ENCODE measurements around the gene PAWR. TPM values are rescaled to one million over a fixed set of nuclear protein-coding genes. Genes with fewer than 3 reads are reported as not detected.

Gene PAWR
- total RNA-seq, 1 experiment from 2014 or later, result 176 TPM

DNA sequence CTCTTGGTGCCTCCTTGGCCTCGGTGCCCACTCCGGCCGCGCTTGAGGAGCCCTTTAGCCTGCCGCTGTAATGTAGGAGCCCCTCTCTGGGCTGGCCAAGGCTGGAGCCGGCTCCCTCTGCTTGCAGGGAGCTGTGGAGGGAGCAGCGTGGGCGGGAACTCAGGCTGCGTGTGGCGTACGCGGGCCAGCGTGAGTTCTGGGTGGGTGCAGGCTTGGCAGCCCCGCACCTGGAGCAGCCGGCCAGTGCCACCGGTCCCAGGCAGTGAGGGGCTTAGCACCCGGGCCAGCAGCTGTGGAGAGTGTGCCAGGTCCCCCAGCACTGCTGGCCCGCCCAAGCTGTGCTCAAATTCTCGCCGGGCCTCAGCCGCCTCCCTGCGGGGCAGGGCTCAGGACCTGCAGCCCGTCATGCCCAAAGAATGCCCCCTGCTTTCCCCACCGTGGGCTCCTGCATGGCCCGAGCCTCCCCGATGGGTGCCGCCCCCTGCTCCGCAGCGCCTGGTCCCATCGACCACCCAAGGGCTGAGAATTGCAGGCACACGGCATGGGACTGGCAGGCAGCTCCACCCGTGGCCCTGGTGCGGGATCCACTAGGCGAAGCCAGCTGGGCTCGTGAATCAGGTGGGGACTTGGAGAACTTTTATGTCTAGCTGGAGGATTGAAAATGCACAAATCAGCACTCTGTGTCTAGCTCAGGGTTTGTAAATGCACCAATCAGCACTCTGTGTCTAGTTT is 129.2 kb downstream of the PAWR start:
- peaks cover 67 to 76% (median 69%) of the 10 kb centered on the region in 3 experiments for H3K36me3 Mint-ChIP-seq (ENCODE audit: insufficient read depth in 1 of 3, low read depth in 3 of 3)
- H3K4me1 ChIP-seq (ENCODE audit: insufficient read depth, low read length), result 0 out of 2 replicates have a peak, but pooled peaks cover 3% of the 10 kb centered on the region
- H3K23me2 ChIP-seq (ENCODE audit: insufficient read length, low read depth, low read length, poor library complexity, severe bottlenecking), result no peaks in the 10 kb centered on the region
- no peaks in the 10 kb centered on the region for H3K27me3 ChIP-seq (ENCODE audit: insufficient read depth, low read length)
- H3K18ac ChIP-seq (ENCODE audit: insufficient read length, low read depth, low read length), result no peak overlapping the region
- no peak overlapping the region for H2AFZ ChIP-seq (ENCODE audit: low read length)
- no peak overlapping the region for H3K27ac ChIP-seq (ENCODE audit: insufficient read length, low read depth, low read length)
- peaks cover 44% of the 10 kb centered on the region for H3K9me3 ChIP-seq (ENCODE audit: control insufficient read depth, low read depth, low read length)
- no peak overlapping the region for H2BK12ac ChIP-seq (ENCODE audit: insufficient read length, low read depth, low read length)
- H3K14ac ChIP-seq (ENCODE audit: insufficient read depth, low read length), result no peak overlapping the region
- no peak overlapping the region for H2BK5ac ChIP-seq (ENCODE audit: insufficient read length, low read length)
- H3K4me1 Mint-ChIP-seq, result peaks cover 25 to 26% of the 10 kb centered on the region in 2 experiments
- no peak overlapping the region for H4K8ac ChIP-seq (replicated peaks; ENCODE audit: insufficient read length, low read depth, low read length)
- H3K4me2 ChIP-seq (ENCODE audit: insufficient read depth, insufficient read length, low read length), result no peak overlapping the region
- no peak overlapping the region for H3K9ac ChIP-seq (ENCODE audit: extremely low read depth, insufficient read length, low read length)
- H2BK120ac ChIP-seq (ENCODE audit: low read depth, low read length, poor library complexity, severe bottlenecking), result no peak overlapping the region
- H2BK15ac ChIP-seq (ENCODE audit: low read depth, low read length), result no peak overlapping the region
- H2AK5ac ChIP-seq (ENCODE audit: insufficient read length, low read length), result no peak overlapping the region
- TF ChIP-seq, protein P1, sequence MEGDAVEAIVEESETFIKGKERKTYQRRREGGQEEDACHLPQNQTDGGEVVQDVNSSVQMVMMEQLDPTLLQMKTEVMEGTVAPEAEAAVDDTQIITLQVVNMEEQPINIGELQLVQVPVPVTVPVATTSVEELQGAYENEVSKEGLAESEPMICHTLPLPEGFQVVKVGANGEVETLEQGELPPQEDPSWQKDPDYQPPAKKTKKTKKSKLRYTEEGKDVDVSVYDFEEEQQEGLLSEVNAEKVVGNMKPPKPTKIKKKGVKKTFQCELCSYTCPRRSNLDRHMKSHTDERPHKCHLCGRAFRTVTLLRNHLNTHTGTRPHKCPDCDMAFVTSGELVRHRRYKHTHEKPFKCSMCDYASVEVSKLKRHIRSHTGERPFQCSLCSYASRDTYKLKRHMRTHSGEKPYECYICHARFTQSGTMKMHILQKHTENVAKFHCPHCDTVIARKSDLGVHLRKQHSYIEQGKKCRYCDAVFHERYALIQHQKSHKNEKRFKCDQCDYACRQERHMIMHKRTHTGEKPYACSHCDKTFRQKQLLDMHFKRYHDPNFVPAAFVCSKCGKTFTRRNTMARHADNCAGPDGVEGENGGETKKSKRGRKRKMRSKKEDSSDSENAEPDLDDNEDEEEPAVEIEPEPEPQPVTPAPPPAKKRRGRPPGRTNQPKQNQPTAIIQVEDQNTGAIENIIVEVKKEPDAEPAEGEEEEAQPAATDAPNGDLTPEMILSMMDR (conservative IDR thresholded peaks at IDR 0.05), result no peak
- no peak overlapping the region for H3K27ac Mint-ChIP-seq
- peaks cover 2% of the 10 kb centered on the region; the same call in 1 of the 2 replicates for H3K27me3 Mint-ChIP-seq (ENCODE audit: low read depth)
- H3T11ph ChIP-seq (ENCODE audit: low read length), result no peak overlapping the region
- H2BK20ac ChIP-seq (ENCODE audit: low read depth, low read length, poor library complexity, severe bottlenecking), result no peak overlapping the region
- no peaks in the 10 kb centered on the region for H3K79me2 ChIP-seq (ENCODE audit: insufficient read depth, low read length)
- no peak overlapping the region for H4K5ac ChIP-seq (ENCODE audit: insufficient read length, low read depth, low read length)
- no CpG with 5 or more reads among the region's 35 CpGs for WGBS (ENCODE audit: extremely low coverage, insufficient read length, low lambda C conversion rate)
- no peak overlapping the region for H3K56ac ChIP-seq (ENCODE audit: insufficient read length, low read depth, low read length)
- peaks cover 51 to 56% of the 10 kb centered on the region in 2 experiments for H3K9me3 Mint-ChIP-seq
- H4K91ac ChIP-seq (ENCODE audit: insufficient read length, low read depth, low read length), result no peak overlapping the region
- peak; percentile 68 for DNase-seq
- no peak overlapping the region for H3K4ac ChIP-seq (ENCODE audit: low read depth, low read length)
- H3K4me3 Mint-ChIP-seq, result no peak overlapping the region
- H3K23ac ChIP-seq (ENCODE audit: insufficient read length, low read depth, low read length), result no peak overlapping the region
- H4K20me1 ChIP-seq (ENCODE audit: control insufficient read depth, insufficient read depth, insufficient read length), result no peaks in the 10 kb centered on the region
- H3K79me1 ChIP-seq (ENCODE audit: insufficient read depth, low read depth, low read length, poor library complexity, severe bottlenecking), result no peaks in the 10 kb centered on the region
